GM19328 (cell line): ENCODE measurements around the gene MAK.
"Not testable (repeated sequence)": the region's sequence is repeated elsewhere in the genome, so short reads cannot be mapped to it uniquely, and the experiment has no call there.

Source experiments
- ATAC-seq: cut with Tn5 transposase; IDR thresholded peaks from one replicate; pipeline ENCODE4 v1.9.1; 2021; ENCODE audit warnings: mild to moderate bottlenecking, moderate library complexity; ENCODE audit not compliant: unreplicated experiment

The MAK gene

DNA sequence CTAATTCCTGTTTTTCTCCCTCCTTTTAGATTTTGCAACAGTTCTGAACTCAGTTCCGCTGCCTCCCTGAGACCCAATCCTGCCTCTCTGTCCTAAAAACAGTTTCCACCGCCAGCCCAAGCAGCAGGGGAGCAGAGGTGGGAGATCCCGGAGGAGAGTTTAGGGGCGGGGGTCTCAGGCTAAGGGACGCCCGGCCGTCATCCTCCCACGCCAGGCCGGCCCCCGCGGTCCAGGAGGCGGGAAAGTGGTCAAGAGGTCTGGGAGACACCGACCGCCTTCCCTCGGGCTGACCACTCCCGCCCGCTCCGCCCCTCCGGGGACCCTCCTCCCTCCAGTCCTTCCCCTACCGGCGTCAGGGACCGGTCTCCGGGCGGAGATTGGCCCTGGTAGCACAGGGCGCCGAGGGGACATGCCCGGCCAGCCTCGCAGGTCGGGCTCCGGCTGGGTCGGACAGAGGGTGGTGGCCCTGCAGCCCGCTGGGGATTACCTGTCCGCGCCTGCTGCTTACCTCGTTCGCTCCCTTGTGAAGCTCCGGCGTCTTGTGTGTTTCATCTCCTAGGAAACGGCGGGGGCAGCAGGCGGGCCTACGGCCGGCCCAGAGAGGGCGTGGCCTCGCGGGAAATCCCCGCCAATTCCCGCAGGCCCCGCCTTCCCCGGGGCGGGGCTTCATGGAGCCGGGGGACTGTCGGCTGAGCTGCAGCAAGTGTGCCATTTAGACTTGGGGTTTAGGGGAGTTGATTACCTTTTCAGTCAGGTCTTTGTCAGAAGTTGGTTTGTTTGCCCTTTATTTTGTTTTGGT, at the start of gene MAK:
Gene MAK (minus strand): TSS at position 545 of the 799 bp plus-strand sequence. CDS start 7,891 bp downstream, outside the sequence.
- peak; percentile 92 for ATAC-seq

GRCh38 chr6:10886691-10887502, 48.6 kb upstream of the MAK start, which contains the start of gene SYCP2L:
Gene SYCP2L (plus strand): TSS chr6:10887052. CDS start chr6:10887127, 75 bp downstream.
- no peak for ATAC-seq

DNA sequence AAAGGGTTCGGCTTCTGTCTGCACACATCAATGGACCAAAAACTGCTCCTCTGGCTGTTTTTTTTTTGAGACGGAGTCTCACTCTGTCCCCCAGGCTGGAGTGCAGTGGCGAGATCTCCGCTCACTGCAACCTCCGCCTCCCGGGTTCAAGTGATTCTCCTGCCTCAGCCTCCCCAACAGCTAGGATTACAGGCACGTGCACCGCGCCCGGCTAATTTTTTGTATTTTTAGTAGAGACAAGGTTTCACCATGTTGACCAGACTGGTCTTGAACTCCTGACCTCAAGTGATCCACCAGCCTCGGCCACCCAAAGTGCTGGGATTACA, 48.0 kb upstream of the MAK start:
- ATAC-seq = not testable (repeated sequence)

- no peak for ATAC-seq
These were observed 46.1 kb upstream of the MAK start for GRCh38 chr6:10884245-10884972.

- ATAC-seq = no peak
These were observed 45.2 kb upstream of the MAK start for GRCh38 chr6:10883312-10884244.

GRCh38 chr6:10882657-10883171, 44.4 kb upstream of the MAK start:
- no peak for ATAC-seq

DNA sequence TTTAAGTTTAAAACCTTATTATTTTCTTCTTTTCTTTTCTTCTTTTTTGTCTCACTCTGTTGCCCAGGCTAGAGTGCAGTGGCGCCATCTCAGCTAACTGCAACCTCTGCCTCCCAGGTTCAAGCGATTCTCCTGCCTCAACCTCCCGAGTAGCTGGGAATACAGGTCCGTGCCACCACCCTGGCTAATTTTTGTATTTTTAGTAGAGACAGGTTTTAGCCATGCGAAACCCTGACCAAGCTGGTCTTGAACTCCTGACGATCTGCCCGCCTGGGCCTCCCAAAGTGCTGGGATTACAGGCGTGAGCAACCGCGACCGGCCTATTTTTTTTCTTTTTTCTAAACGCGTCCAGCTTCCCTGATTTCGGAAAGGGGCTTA, 43.9 kb upstream of the MAK start:
- ATAC-seq = not testable (repeated sequence)

- ATAC-seq = no peak
These were observed 42.0 kb upstream of the MAK start for GRCh38 chr6:10880366-10880765.

GRCh38 chr6:10877871-10878270, 39.5 kb upstream of the MAK start:
- ATAC-seq = no peak

- no peak for ATAC-seq
These were observed 38.7 kb upstream of the MAK start for GRCh38 chr6:10877012-10877411.

DNA sequence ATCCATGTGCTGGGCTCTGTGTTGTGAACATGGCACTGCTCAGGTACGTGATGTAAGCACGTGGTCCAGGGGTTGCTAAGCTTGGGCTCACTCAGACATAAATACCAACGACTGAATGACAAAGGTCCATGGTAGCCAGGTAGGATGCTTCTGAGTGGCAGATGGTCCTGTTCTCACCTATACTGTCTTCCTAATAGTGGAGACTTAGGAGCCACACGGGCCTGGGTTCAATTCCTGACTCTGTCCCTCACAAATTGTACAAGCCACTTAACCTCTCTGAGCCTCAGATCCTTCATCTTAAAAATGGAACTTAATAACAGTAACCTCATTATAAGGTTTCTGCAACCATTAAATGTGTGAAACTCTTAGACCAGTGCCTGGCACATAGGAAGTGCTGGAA, 36.7 kb upstream of the MAK start:
- no peak for ATAC-seq

DNA sequence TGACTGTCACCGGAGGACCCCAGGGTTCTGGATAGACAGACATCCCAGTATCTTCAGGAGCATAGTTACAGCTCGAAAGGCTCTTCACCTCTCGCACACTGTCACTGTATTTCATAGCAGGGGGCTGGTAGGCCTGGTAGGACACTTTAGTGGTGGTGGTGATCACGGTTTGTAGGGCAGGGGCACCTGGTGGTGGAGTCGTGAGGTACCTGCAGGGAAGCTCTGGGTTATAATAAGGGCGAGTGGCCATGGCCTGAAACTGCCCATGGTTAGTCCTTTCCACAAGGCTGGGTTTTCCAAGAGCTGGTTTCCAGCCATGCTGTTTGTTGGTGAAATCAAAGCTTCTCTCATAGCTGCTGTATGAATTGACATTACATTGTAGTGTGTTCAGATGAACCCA, 35.9 kb upstream of the MAK start:
- ATAC-seq = no peak

GRCh38 chr6:10873374-10873773, 35.0 kb upstream of the MAK start:
- ATAC-seq = no peak

DNA sequence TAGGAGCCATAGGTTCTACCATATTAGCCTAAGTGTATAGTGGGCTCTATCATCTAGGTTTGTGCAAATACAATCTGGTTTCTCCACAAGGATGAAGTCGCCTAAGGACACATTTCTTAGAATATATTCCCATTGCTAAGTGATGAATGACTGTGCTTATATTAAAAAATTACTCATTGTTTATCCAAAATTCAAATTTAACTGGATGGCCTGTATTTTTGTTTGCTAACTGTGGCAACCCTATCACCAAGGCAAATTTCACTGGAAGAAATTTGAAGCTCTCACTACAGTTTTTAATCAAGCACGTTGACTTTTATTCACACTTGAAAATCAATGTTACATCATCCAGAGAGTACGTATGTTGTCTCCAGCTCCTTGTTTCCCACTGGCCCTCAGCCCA, 29.6 kb upstream of the MAK start:
- no peak for ATAC-seq

DNA sequence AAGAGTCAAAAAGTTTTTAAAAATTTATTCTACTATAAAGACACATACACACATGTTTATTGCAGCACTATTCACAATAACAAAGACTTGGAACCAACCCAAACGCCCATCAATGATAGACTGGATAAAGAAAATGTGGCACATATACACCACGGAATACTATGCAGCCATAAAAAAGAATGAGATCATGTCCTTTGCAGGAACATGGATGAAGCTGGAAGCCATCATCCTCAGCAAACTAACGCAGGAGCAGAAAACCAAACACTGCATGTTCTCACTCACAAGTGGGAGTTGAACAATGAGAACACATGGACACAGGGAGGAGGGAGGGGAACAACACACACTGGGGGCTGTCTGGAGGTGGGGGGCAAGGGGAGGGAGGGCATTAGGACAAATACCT, 28.4 kb upstream of the MAK start:
- ATAC-seq = not testable (repeated sequence)

- ATAC-seq = not testable (repeated sequence)
These were observed 24.7 kb upstream of the MAK start for GRCh38 chr6:10863031-10863430.

DNA sequence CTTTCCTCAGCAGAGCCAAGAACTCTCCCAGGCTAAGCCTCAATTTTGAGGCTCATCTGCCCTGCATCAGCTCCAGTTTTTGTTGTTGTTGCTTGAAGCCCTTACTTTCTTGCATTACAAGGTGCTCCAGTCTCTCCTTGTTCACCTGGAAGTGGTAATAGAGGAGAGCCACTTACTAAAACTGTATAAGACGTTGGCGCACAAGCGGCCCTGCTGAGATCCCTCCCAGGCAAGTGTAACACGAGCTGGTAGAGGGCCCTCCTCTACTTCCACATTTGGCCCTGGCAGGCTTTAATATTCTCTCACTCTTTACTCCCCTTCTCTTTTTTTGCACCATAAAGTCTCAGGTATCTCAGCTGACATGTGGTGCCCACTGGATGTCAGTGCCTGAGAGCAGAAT, 24.0 kb upstream of the MAK start:
- ATAC-seq = no peak

- no peak for ATAC-seq
These were observed 22.7 kb upstream of the MAK start for GRCh38 chr6:10861086-10861485.

- no peak for ATAC-seq
These were observed 18.9 kb upstream of the MAK start for GRCh38 chr6:10857259-10857658.

DNA sequence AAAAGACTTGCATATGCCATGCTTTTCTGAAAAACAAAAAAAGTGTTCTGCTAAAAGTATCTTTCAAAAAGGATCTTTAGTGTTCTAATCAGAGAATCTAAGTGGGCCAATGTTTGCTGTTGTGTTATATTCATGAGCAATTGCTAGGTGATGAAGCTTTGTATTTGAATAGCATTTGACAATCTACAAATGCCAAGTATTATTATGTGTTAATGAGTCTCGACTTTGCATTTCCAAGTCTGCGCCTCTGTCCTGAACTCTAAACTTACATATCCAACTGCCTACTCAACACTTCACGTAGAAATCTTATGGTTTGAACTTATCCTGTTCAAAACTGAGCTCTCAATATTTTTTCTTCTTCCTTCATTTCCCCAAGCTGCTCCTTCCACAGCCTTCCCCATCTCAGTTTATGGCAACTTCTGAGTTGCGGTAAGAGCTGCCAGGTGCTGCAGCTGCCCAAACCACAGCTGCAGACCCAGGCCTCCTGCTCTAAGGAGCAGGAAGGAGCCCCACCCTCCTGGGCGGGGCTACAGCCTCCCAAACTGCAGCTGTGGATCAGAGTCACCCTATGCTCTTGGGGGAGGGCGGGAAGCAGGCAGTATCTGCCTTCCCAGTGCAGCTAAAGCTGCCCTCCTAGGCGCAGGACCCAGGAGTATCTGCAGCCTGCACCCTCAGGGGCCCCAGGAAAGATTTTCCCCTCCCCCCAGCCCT, 16.7 kb upstream of the MAK start:
- no peak for ATAC-seq
